B cell (primary cell): ENCODE data around the gene RGS10.

Experiments used
- EZH2 ChIP-seq: IDR thresholded peaks from 2 replicates; pipeline ENCODE4 v1.6.1; 2012; ENCODE audit warnings: borderline replicate concordance, low read depth, mild to moderate bottlenecking, moderate library complexity, low read length; ENCODE audit not compliant: insufficient read depth, poor library complexity, severe bottlenecking
- TF ChIP-seq, protein P1 (sequence below): fragments of 200-600 bp; IDR thresholded peaks from one replicate; pipeline ENCODE4 v1.8.0; 2022; ENCODE audit warnings: antibody characterized with exemption, mild to moderate bottlenecking

DNA sequence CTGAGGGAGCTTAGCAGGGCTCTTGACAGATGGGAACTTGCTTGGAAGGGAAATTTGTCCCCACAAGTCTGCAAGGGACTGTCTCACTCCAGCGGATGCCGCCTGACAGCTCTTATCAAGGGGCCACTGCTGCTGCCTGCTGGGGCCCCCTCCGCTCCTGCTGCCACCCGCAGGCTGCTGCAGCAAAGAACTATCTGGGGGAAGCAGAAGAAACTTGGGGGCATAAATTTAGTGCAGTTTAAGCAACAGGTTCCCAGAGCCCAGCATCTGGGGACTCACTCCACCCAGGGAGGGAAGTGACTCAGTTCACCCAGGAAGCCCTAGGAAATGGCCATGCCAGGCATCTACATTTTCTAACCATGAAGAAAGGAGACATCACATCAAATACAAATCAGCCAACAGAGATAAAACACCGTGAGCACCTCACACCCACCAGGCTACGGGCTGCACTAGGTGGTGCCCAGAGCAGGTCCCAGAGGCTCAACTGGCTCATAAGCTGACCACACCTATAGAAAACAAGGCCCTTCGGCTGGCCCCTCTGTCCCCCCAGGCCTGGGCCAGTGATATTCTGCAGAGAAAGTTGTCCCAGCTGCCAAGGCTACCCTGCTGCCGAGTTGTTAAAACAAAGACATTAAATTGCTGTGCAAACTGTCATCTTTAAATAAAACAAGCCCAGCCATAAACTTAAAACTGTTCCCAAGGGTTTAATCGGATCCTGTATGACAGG is 3.7 kb downstream of the RGS10 start:
- TF ChIP-seq, protein P1, sequence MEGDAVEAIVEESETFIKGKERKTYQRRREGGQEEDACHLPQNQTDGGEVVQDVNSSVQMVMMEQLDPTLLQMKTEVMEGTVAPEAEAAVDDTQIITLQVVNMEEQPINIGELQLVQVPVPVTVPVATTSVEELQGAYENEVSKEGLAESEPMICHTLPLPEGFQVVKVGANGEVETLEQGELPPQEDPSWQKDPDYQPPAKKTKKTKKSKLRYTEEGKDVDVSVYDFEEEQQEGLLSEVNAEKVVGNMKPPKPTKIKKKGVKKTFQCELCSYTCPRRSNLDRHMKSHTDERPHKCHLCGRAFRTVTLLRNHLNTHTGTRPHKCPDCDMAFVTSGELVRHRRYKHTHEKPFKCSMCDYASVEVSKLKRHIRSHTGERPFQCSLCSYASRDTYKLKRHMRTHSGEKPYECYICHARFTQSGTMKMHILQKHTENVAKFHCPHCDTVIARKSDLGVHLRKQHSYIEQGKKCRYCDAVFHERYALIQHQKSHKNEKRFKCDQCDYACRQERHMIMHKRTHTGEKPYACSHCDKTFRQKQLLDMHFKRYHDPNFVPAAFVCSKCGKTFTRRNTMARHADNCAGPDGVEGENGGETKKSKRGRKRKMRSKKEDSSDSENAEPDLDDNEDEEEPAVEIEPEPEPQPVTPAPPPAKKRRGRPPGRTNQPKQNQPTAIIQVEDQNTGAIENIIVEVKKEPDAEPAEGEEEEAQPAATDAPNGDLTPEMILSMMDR: no peak
- TF ChIP-seq EZH2: no peak
